ENCODE measurements around the gene ELFN2. TPM values are rescaled to one million over a fixed set of nuclear protein-coding genes. Genes with fewer than 3 reads are reported as not detected.

The ELFN2 gene
- total RNA-seq, 2 experiments from 2014 or later: 0.04 to 0.06 TPM

DNA sequence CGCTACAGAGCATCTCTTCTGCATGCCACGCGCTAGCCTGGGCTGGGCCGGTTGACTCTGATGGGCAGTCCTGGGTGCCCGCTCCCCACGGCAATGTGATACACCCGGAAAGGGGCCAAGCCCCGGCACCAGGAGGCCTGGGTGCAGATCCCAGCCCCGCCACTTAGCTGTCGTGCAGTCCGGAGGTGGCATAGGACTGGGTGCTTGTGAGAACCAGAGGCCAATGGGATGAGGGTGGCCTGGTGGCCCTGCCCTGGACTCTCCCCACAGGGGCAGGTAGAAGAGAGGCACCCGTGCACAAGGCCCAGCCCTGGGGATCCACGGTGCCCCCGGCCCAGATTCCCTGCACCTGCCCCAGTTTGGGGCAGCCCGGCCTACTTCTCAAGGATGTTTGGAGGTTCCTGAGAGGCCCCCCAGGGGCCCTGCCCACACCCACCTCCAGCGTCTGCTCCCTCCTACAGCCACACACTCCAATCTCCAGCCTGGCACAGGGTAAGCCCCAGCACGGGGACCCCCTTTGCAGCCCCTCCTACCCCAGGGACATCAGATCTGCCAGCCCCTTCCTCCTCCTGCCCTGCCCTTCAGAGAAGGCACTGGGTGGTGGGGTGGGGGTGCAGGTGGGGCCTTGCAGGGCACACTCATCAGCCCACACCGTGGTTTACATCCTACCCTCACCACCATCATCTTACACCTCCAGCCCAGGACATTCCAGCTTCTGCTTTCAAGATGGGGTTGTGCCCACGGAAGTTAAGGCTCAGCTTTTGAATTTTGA lies 78.0 kb downstream of the ELFN2 start:
- ChIA-PET POLR2A (no interaction called here), CTCF (no interaction called here)

DNA sequence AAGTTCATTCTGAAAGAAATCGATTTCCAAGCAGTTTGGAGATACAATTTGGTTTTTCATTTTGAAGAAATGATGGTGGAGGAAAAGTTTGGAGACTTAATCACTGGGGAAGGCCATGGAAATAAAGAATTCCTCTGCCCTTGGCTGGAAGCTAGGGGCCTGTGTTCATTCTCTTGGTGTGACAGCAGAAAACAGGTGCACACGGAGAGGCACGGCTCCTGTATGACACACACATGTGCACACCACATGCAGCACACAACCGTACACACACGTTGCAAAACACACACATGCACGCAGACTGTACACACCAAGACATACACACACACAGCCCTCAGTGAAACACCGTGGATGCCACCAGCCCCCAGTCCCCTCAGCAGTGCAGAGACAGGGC lies 80.8 kb downstream of the ELFN2 start:
- ChIA-PET CTCF (no interaction called here), POLR2A (no interaction called here)

DNA sequence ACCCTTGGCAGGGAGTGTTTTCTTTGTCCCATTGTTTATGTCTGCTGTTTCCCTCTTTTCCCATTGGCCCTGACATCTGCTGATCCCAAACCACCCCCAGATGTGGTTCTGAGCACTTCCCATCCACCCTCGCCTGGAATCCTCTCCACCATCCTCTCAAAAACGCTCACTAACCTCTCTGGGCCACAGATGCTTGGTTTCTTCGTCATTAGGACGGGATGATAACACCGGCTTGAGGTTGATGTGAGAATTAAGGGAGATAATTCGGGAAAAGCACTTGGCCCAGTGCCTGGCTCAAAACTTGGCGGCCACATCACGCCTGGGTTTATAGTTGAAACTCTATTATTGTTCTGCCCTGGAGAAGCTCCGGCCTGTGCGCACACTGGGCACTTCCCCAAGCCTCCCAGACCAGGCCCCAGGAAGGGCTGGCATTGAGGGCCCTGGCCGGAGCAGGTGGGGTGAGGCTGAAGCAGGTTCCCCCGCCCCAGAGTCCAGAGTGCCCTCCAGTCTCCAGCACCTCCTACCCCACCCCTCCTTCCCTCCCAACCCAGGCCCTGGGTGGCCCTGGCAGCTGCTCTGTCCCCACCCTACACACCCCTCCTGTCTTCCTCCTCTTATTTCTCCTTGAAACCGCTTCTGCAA lies 81.3 kb downstream of the ELFN2 start:
- CTCF ChIA-PET: no interaction called here
- POLR2A ChIA-PET: no interaction called here

DNA sequence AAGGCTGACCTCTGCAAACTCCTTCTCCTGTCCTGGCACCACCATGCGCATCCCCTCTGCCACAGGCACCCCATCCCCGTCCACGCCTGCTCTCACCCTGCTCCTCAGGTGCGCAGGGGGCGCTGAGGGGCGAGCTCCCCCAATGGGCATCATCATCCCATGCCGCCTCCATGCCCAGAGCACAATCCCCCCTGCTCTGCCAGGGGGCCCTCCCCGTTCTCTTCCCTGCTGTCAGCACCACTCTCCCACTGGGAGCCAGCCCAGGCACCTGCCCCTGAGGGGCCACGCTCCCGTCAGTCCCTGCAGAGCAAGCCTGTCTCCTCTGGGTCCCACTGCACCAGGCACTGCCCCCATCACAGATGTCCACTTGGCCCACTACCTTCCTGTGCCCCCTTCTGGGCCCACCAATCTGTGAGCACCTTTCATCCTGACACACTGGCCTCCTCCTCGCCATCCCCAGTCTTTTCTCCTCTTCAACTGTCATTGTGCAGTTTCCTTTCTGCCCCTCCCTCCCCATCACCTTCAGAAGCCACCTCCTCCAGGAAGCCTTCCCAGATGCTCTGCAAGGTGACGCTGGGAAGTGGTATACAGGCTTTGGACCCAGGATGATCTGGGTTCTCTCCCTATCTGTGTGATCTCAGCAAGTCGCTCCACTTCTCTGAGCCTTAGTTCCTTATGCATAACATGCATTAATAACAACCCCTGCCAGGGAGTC lies 82.4 kb downstream of the ELFN2 start:
- POLR2A ChIA-PET: no interaction called here
- CTCF ChIA-PET: no interaction called here

DNA sequence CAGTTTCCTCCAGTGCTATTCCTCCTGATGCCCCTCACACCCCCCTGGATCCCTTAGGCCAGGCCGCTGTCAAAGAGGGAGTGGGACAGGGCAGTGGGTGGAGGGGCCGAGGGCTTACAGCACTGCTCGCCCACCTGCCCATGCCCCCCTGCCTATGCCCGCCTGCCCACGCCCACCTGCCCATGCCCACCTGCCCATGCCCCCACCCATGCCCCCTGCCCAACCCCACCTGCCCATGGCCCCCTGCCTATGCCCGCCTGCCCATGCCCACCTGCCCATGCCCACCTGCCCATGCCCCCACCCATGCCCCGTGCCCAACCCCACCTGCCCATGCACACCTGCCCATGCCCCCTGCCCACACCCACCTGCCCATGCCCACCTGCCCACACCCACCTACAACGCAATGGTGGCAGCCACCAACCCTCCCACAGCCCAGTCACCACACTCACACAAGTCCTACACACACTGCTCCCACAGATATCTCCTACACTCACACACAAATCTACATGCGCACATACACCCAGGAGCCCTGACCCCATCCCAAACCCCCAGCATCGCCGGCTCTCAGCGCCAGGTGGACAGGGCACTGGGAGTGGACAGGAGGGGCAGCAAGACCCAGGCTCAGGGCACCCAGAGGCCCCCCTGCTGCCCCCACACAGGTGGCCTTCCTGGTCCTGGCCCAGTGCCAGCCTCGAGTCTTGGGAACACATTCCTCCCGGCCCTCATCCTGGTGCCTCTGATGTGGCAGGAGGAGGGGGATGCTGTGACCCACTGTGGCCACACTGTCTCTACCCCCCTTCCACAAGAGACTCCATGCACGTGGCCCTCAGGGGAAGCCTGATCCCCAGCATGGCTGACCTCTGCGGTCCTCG lies 83.2 kb downstream of the ELFN2 start:
- POLR2A ChIA-PET: no interaction called here
- CTCF ChIA-PET: no interaction called here

DNA sequence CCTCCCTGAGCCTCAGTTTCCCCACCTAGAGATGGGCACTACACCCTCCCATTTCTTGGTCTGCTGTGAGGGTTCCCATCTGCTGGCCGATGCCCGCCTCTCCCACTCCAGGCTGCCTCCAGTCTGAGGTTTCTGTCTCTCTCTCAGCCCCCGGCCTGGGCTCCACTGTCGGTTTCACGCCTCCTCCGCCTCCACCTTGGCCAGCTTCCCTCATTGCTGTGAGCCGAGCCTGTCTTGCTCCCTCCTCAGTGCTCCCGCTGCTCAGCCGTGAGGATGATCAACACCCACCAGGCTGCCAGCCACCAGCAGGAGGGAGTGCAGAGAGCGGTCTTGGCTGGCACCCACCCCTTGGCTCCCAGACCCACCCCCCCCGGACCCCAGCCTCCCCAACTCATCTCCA lies 83.9 kb downstream of the ELFN2 start:
- POLR2A ChIA-PET: no interaction called here

DNA sequence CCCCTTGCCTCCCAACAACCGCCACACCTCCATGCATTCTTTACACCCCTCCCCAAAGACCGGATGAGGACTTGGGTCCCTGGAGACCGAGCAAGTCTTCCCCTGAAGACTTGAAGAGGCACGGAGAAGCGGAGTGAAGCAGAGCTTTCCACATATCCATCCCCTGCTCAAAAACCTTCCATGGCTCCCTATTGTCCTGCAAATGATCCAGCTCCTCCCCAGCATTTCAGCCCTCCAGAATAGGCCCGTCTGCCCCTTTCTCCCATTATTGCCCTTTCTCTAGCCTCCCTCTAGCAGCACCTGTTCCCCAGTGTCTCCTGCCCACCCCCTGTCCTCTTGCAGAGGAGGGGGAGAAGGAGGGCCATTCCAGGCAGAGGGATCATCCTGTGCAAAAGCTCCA lies 85.2 kb downstream of the ELFN2 start:
- CTCF ChIA-PET: interaction anchor here (0.6 to 1.2 kb wide), 3 partner anchors 87 to 105 kb away, joined by 3 read pairs; no protein-coding TSS in a partner anchor

More for the DNA sequence above, 83.9 kb downstream of the ELFN2 start:
- CTCF ChIA-PET: no interaction called here

DNA sequence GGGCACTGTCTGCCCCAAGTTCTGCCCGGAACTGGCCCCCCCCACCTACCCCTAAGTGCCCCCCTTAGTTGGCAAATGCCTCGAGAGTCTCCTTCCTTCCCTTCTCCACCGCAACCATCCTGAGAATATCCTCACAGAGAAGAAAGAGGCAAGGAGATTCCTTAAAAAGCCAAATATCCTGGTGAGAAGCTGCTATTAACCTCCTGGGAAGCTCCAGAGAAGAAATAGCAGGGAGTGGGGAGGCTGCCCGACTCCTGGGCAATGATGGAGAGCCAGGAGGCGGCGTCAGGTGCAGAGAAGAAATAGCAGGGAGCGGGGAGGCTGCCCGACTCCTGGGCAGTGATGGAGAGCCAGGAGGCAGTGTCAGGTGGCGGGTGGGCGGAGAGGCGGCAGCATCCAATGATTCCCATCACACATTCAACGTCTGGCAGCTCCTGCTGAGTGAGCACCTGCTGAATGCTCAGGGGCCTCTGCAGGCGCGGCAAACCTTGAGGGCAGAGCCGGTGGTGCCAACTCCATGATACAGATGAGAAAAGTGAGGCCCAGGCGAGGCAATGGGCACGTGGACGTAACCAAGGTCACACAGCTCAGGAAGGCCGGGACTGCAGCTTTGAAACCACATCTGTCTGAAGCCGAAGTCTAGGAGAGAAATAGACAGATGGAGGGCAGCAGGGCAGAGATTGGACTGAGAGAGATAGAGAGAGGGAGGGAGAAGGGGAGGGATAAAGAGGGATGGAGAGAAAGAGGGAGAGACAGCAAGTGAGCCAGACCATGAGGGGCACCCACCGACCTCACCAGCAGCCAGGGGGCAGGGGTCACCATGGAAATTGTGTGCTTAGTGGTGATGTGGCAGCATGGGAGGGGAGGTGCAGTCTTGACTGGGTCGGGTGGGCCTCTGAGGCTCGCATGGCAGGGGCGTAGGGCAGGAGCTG lies 86.7 kb downstream of the ELFN2 start:
- POLR2A ChIA-PET: no interaction called here
- CTCF ChIA-PET: no interaction called here

More for the DNA sequence above, 85.2 kb downstream of the ELFN2 start:
- POLR2A ChIA-PET: no interaction called here

DNA sequence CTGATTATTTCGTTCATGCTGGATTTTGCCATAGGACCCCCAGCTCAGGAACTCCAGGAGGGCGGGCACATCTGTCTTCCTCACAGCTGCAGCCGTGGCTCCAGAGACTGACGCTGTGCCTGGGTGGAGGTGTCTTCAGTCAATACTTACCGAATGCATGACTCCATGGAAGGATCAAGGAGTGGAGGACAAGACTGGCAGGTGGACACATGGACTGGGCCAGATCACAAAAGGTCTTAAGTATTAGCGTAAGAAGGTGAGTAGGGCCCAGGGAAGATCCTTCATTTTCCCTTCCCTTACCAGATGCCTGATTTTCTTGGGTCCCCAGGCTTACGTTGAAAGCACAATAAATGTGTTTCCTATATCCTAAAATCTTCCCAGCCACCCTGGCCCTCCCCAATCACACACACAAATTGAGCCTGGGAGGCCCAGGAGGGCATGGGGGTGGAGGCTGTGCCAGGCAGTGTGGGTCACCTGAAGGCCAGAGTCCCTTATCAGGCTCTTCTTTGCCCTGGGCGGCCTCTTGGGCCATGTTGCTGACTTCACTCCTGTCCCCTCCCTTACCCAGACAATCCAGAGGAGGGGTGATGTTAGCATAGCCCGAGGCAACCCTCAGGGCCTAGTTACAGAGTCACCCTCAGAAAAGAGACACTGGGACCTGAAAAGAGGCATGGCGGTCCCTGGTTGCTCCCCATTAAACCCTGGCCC lies 88.6 kb downstream of the ELFN2 start:
- ChIA-PET CTCF (no interaction called here), POLR2A (no interaction called here)

DNA sequence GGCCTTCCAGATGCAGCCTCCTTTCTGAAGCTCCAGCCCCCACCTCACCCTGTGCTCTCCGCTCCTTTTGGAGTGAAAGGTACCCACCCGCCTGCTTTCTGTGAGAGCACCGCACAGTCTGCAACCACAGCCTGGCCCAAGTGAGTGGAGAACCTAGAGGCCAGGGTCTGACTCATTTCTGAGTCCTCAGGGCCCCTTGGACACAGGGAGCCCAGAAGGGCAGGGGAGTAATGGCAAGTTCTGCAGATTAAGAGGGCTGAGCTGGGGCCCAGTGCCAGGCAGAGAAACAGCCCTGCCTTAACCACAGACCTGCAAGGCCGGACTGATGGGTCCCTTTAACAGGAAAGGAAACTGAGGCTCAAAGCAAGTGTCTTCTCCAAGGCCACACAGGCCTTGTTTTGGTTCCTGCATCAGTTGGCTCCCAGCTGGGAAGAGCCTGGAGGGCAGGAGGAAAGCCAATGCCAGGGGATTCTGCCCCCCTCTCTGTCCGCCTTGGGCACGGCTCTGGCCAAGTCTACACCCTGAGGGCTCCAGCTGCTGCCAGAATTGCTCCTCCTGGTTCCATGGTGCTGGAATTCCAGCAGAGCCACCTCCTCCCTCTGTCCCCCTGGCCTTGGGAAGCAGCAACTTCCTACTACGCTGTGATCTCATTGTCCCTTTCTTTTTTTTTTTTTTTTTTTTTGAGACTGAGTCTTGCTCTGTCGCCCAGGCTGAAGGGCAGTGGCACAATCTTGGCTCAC lies 89.9 kb downstream of the ELFN2 start:
- ChIA-PET POLR2A (no interaction called here), CTCF (interaction anchor here (0.7 kb wide), 1 partner anchor 46 kb away, joined by 7 read pairs; no protein-coding TSS in a partner anchor)

DNA sequence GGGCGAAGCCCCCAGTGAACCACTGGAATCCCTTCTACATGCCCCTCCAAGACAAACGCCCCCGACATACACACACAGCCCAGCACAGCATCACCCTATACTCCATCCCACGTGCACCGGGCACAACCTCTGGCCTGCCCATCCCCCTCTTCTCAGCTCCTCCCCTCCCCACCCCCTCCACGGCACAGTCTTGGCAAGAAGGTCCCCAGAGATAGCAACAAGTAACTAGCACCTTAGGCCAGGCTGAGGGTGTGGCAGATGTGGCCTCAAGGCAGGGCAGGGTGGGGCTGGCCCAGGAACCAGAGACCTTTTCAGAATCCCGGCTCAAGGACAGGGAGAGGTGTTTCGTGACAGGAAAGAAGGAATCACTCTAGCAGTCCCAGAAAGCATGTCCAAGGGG lies 90.7 kb downstream of the ELFN2 start:
- ChIA-PET CTCF (interaction anchor here (1.5 kb wide), 1 partner anchor 121 kb away, joined by 3 read pairs; no protein-coding TSS in a partner anchor), POLR2A (no interaction called here)

DNA sequence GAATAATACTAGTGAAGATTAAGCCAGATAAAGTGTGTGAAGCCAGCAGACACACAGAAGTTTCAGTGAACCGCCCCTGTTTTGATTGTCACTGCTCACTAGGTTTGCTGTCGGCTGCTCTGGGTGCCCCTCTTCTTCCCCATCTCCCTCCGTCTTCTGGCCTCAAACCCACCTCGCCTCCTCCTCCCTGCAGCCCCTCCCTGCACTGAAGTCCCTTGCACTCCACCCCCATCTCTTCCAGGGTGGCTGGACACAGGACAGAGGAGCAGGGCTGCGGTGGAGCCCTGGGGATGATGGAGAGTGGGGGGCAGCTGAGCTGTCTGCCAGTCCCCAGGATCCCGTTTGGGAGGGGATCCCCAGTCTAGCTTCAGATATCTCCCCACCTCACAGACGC lies 91.5 kb downstream of the ELFN2 start:
- ChIA-PET CTCF (interaction anchor here (1.1 to 1.5 kb wide), 2 partner anchors 18 to 122 kb away, joined by 3 read pairs; no protein-coding TSS in a partner anchor), POLR2A (no interaction called here)

DNA sequence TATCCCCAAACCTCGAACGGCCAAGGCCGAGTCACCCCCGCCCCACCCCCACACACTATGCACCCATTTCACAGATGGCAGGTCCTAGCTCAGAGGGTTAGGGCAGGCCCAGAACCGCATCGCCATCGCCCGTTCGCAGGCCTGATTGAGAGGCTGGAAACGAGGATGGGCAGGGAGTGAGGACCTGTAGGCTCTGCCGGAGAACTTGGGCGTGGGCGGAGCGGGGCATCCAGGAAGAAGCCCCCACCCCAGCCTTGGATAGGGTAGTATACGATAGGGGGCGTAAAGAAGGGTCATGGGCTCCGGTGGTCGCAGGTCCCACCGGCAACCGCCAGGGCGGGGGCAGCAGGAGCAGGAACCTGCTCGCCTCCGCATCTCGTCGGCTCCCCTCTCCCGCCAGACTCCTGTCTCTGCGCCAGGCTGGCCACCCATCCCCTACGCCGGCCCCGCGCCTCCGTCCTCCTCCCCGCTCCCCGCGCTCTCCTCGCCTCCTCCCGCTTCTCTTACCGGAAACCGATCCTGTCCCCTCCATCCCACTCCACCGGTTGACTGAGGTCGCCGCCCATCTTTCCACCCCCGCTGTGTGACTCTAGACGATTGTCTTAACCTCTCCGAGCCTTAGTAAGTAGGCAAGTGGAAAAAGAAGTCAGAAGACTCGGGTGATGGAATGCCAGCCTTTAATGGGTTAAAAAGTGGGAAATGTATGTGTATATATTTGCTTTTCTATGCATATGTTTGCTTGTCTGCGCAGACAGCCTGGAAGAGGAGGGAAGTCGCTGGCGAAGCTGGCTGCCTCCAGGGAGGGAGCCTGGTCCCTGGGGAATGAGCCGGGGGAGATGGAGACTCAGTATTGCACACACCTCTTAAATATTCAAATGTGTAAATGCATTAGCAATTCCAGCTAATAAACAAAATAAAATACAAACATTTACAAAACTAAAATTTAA lies 92.1 kb downstream of the ELFN2 start:
- CTCF ChIA-PET: interaction anchor here (1.0 to 1.9 kb wide), 4 partner anchors 17 to 123 kb away, joined by 3 to 5 read pairs (median 4); no protein-coding TSS in a partner anchor
- POLR2A ChIA-PET: no interaction called here

DNA sequence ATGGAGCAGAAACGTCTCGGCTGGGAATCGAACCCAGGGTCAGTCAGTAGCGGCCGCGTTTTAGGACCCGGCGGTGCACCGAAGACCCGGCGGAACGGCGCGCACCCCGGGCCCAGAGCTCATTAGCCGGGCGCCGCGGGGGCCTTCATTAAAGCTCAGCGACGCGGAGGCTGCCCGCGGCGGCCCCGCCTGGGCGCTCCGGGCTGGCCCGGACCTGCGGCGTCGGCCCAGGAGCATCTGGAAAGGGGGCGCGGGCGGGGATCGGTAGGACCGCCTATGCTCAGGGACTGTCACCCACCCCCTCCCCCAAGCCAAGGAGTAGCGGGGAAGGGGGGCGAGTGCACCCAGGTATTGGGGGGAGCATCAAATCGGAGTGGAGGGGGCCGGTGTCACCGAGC lies 92.8 kb downstream of the ELFN2 start:
- CTCF ChIA-PET: interaction anchor here (1.0 to 1.9 kb wide), 4 partner anchors 16 to 124 kb away, joined by 3 to 5 read pairs (median 4); no protein-coding TSS in a partner anchor
- POLR2A ChIA-PET: no interaction called here

DNA sequence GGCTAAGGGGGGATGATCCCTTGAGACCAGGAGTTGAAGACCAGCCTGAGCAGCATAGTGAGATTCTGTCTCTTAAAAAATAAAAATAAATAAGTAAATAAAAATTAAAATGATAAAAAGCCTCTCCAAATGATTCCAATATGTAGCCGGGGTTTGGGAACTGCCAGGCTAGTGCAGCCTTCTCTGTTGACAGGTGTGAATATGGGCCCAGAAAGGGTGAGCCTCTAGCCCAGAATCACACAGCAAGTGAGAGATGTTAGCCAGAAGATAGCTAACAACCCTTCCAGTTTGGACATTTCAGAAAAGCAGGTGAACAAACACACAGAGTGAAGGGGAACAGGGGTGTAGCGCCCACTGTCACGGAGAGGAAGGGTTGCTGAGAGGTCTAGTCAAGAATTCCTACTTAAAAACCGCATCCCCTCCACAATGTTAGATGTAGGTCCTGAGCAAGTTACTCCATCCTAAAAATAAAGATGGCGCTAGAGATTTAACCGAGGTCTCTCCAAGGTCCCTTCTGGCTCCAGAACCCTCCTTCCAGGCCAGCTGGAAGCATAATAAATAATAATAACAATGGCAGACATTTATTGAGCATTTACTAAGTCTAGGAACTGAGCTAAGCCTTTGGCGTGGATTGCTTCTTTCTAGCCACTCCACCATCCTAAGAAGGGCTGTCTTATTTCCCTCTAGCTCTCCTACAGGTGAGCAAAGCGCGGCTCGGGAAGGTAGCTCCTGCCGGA lies 93.4 kb downstream of the ELFN2 start:
- ChIA-PET CTCF (interaction anchor here (1.0 to 1.9 kb wide), 4 partner anchors 16 to 124 kb away, joined by 3 to 5 read pairs (median 4); no protein-coding TSS in a partner anchor), POLR2A (no interaction called here)

Measured in activated CD8-positive, alpha-beta memory T cell treated with anti-CD3 and anti-CD28 coated beads for 36 hours (primary cell).